ENCODE measurements around the gene PPP5C. TPM values are rescaled to one million over a fixed set of nuclear protein-coding genes. Genes with fewer than 3 reads are reported as not detected.

The PPP5C gene
- total RNA-seq, 1 experiment from 2014 or later: 102 TPM

DNA sequence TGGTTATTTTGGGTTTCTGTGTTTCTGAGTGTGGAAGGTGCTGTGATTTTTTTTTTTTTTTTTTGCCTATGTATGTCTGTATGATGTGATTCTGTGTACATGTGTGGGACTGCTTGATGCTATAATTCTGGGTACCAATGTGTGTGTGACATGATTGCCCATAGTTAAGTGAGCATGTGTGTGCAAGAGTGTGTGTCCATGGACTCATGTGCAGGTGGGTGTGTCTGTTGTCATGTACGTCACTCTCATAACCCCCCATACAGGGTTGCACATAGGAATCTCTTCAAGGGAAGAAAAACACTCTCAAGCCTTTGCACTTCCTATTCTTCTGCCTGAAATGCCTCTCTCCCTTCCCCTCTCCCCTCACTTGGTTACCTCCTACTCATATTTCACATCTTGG lies 2.5 kb upstream of the PPP5C start:
- no peaks in the 10 kb centered on the region for H3K9me2 ChIP-seq (ENCODE audit: insufficient read depth)
- ATAC-seq (no peak), DNase-seq (ENCODE audit: low read depth, low spot score) (no peak)
- no peak overlapping the region for H3K4me3 ChIP-seq (replicated peaks in 1 of 2; ENCODE audit: low read depth in 1 of 2, low read length in 2 of 2)
- H3K79me2 ChIP-seq (ENCODE audit: insufficient read depth, low read length): peaks cover 25% of the 10 kb centered on the region
- ChIA-PET CTCF (no interaction called here), RAD21 (ENCODE audit: low non-redundant PET in 1 of 2, low total read pairs in 2 of 2, uncharacterized antibody in 2 of 2, unreplicated experiment in 2 of 2) (no interaction called here), POLR2A (no interaction called here)
- no peaks in the 10 kb centered on the region for H3K36me3 ChIP-seq (ENCODE audit: control insufficient read depth in 1 of 2, insufficient read depth in 2 of 2, low read length in 2 of 2)
- H3K9ac ChIP-seq (ENCODE audit: low read length): no peak overlapping the region
- no peak overlapping the region for H3K4me2 ChIP-seq (ENCODE audit: low read length)
- TF ChIP-seq SRF (IDR thresholded peaks at IDR 0.05; ENCODE audit: low read depth) (no peak), CTCF (IDR thresholded peaks at IDR 0.05 in 2 of 3, conservative IDR thresholded peaks at IDR 0.05 in 1 of 3; ENCODE audit: borderline replicate concordance in 1 of 3, insufficient read depth in 1 of 3, low read depth in 2 of 3, low read length in 2 of 3) (no peak), ZNF274 (IDR thresholded peaks at IDR 0.05; ENCODE audit: low read depth, low read length) (no peak), ELF1 (IDR thresholded peaks at IDR 0.05; ENCODE audit: borderline replicate concordance, low read depth) (no peak), TCF7L2 (IDR thresholded peaks at IDR 0.05; ENCODE audit: borderline replicate concordance, extremely low read depth, insufficient read depth, insufficient read length) (no peak), EGR1 (IDR thresholded peaks at IDR 0.05; ENCODE audit: low read depth) (no peak), SIN3A (IDR thresholded peaks at IDR 0.05; ENCODE audit: low read depth) (no peak), POLR2AphosphoS5 (IDR thresholded peaks at IDR 0.05; ENCODE audit: low read depth, low read length) (no peak), ZFX (IDR thresholded peaks at IDR 0.05) (no peak), CBX3 (IDR thresholded peaks at IDR 0.05; ENCODE audit: low read depth) (no peak), SP1 (IDR thresholded peaks at IDR 0.05; ENCODE audit: low read depth) (no peak), EZH2phosphoT487 (IDR thresholded peaks at IDR 0.05; ENCODE audit: borderline replicate concordance) (no peak), YY1 (IDR thresholded peaks at IDR 0.05; ENCODE audit: extremely low read depth, insufficient replicate concordance, low read depth, low read length) (no peak), CEBPB (IDR thresholded peaks at IDR 0.05; ENCODE audit: low read depth) (no peak), REST (IDR thresholded peaks at IDR 0.05; ENCODE audit: low read depth) (no peak), RAD21 (IDR thresholded peaks at IDR 0.05; ENCODE audit: low read depth) (no peak), EZH2 (IDR thresholded peaks at IDR 0.05) (no peak)
- H2AFZ ChIP-seq (ENCODE audit: low read depth, low read length, poor library complexity, severe bottlenecking): no peak overlapping the region
- no peak overlapping the region for H3K27ac ChIP-seq (ENCODE audit: low read depth, low read length)
- BruUV-seq (replicated peaks): no TSS peak
- no peaks in the 10 kb centered on the region for H3K27me3 ChIP-seq (ENCODE audit: insufficient read depth, low read length)
- intact Hi-C loops (cut with micrococcal nuclease): no loop called here
- H3K4me1 ChIP-seq (ENCODE audit: control insufficient read depth in 1 of 2, insufficient read depth in 2 of 2, low read length in 2 of 2): peaks cover 0 to 24% of the 10 kb centered on the region in 2 experiments; a peak in 2 of 4 replicates
- no peaks in the 10 kb centered on the region for H3K9me3 ChIP-seq (ENCODE audit: control insufficient read depth in 1 of 2, insufficient read depth in 1 of 2, low read depth in 1 of 2, low read length in 2 of 2)
- H4K20me1 ChIP-seq (ENCODE audit: insufficient read depth): no peaks in the 10 kb centered on the region

Measured in HCT116 (cell line).